NOMO-1 (cell line): Measurements from ENCODE around the gene CCDC122.

Experiments used
- DNase-seq, 2 experiments: peaks; one replicate each; lab custom pipeline; 2025; ENCODE audit not compliant: unreplicated experiment in 2 of 2; lab: John Stamatoyannopoulos, UW

Gene CCDC122

DNA sequence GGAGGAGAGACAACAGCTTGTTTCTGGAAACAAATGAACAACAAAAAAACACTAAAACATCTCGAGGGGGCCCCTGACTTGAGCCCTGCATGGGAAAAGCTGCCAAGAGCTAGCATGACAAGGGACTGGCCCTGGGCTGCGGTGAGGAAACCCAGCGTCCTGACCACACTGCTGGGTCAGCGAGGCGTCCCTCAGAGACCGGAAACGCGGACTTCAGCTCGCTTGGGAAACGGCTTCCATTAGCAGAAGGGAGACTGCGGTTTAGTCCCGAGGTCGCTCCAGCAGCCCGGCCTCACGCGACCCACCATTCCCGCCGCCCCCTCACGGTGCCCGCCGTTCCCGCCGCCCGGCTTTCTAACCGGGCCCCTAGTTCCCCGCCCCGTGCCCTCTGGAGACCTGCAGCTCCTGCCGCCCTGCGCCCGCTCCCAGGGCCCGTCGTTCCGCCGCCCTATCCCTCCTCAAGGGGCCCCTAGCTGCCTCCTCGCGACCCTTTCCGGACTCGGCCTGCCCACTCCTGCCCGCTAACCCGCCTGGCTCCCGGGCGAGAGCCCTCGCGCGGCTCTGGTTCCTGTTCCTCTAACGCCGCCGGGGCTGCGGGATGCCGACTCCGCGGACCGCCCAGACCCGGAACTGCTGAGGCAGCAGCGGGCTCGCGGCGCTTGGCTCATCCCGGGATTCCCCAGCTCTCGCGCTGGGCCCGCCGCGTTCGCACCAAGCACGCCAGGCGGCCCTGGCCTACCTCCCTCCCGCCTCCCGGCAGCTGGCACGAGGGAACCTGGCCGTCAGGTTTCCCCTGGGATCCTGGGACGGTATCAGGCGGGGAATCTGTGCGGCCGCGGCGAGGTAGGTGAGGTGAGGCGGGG, at the start of gene CCDC122:
Gene CCDC122 (minus strand): TSS at position 849 of the 863 bp plus-strand sequence. CDS start 10,364 bp downstream, outside the sequence.
- DNase-seq, result peak; percentile 67 to 81

DNA sequence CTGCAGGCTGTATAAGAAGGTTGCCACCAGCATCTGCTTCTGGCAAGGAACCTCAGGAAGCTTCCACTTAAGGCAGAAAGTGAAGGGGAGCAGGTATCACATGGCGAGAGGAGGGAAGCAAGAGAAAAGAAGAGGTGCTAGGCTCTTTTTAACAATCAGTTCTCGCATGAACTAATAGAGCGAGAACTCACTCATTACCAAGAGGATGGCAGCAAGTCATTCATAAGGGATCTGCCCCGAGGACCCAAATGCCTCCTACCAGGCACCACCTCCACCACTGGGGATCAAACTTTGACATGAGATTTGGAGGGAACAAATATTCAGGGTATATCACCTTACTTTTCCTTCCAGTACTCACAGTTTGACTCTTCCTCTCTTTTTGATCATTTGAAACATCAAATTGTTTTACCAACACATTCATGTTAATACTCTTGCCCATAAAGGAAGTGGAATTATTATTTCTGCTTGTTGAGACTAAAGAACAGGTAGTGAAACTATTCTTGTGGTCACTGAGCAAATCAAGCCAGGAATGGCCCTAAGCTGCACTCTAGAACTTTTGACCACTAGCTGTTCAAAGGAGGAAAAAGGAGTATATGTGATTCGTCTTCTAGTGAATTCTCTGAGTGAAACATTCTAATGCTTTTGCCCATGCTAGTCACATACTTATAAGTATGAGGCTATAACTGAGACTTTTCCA, 45.2 kb upstream of the CCDC122 start:
- DNase-seq, result peak; percentile 41 to 85

DNA sequence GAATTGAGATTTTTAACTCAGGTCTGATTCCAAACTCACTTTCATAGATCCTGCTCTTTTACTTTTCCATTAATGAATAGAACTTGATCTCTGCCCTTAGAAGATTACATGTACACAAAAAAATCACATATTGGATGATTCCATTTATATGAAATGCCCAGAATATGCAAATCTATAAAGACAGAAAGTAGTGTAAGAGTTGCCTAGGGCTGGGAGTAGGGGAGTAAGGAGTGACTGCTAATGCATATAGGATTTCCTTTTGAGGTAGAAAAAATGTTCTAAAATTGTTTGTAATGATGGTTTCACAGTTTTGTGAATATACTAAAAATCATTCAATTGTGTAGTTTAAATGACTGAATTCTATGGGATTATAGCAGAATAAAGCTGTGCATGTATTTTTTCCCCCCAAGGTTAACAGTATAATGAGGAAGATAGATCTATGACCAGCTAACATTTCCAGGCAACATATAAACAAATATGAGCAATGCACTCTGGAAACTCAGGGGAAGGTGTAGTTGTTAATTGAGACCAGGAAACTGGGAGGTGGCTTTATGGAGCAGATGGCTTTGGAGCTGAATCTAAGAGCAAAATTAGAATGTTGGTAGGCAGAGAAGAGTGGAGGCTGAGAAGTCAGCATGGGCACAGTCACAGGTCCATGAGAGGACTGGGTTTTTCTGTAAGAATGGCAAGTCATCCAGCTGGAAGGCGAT, 41.6 kb upstream of the CCDC122 start:
- DNase-seq, result no peak

DNA sequence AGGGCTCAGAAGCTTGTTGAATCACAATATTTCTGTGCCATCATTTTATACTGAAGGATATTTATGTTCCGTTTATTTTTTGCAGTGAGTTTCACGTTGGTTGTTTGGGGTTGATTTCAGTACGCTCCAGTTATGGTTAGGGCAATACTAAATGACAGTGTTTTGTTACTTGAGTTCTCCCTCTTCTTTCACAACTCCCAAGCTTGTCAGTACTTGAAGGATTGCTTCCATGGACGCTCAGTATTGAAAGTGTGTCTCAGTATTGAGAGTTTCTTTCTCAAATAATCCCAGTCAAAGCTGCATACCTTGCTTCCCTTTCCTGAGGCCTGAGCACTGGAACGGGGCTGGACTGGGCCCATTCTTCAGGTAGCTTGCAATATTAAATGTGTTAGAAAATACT, 39.1 kb upstream of the CCDC122 start:
- DNase-seq, result no peak

DNA sequence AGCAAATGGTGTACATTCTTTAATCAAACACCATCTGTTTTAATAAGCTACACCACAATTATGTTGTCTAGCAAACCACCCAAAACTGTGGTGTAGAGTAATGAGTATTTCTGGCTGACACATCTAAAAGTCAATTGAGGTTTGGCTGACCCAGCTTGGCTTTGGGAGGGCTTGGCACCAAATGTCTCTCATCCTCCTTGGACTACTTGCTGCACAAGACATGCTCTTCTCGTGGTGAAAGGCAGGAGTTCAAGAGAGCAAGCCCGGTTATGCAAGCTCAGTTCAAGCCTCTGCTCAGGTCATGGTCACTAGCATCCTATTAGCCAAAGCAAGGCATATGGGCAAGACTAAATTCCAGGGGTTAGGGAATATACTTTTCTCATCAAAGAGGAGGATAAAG, 37.3 kb upstream of the CCDC122 start:
- no peak for DNase-seq

DNA sequence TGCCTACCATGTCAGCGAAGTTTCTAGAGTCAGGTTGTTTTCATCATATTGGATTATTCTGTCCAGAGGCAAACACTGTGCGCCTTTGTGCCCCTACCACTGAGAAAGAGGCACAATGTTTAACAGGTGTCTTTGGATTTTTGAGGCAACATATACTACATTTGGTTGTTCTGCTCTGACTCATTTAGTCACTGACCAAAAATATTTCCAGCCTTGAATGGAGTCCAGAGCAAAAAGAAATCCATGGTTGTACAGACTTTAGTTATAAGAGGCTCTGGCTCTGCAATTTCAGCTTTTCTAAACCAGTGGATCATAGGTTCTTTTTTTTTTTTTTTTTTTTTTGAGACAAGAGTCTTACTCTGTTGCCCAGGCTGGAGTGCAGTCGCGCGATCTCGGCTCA, 35.9 kb upstream of the CCDC122 start:
- no peak for DNase-seq

DNA sequence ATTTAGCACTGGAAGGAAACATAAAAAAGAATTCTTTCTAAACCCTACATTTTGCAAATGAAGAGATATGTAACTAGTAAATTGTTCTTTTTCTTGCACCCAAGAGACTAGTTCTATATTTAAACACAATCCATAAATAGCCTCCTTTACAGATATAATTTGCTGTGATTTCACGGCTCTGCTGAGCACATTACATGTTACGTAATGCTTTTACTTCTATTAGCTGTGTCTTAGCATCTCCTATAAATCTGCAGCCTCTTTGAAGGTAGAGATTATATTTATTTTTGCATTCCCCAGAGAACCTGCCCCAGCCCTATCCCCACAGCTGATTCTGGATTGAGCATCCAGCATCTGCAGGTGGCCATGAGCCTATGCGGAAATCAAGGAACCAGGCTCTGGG, 32.3 kb upstream of the CCDC122 start:
- no peak for DNase-seq

DNA sequence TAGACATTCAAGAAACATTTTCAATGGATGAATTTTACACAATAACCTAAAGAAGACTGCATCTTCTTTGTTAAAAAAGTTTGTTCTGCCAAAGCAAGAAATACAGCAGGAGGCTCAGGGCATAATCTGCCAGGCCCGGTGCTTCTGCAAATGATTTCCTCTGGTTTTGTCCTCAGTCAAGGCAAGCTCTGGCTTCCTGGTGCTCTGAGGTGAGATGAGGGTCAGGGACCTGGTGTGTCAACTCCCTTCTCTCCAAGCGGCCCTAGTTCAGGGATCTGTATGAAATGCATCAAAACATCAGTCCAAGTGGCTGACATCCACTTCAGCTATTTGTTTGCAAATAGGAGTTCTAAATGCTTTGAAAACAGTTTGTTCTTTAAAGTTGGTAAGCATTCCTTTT, 31.7 kb upstream of the CCDC122 start:
- DNase-seq, result no peak

DNA sequence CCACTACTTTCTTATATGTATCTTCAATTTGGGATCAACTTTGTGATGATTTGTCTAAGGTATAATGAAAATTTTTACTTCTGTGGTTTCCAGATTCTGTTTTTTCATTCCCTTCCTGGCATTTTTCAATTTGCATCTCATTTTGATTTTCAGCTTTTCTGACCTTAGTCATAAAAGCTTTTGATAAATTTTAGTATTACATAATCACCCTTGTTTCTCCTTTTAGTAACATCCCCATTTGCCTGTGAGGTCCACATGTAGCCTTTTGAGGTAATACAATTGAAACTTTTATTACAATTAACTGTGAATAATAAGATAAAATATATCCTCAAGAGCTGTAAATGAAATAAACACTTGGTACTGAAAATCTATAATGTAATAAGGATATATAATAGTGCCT, 31.3 kb upstream of the CCDC122 start:
- peak in 1 of 2 experiments; percentile 13 for DNase-seq

DNA sequence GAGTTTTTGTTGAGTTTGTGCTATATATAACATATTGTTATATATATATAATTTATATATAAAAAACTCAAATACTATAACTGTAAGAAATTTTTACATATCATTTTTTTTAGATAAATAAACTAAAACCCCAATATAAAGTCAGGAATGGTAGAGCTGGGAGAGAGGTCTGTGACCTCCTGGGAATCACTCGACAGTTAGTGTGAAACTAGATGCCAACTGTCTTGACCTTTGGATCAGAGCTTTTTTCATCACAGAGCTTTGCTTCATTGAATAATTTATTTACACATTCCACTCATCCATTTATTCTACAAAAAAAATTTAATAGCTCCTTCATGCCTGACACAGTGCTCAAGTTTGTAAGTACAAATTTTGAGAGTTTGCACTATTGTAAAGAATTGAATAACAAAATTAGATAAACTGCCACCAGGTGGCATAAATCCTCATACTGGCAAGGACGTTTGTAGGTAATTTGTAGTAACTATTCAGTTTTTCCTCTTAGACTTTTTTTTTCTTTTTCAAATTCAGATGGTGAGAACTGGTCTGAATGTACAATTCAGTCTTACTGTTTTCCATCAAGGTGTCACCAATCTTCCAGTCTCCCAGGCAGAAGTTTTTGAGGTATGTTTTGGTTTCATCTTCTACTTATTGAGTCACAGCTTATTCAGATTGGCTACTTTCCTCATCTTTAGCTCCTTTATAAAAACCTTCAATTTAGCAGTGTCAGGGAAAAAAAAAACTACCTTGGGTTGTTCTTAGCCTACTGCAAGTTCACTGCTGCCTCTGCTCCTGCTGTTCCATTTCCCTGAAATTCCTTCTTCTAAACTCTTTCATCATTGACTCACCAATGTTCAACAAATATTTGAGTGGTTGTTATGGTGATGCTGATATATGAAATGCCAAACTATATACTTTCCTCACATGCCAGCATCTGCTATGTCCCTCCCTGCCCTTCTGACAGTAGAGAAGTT, 28.9 kb upstream of the CCDC122 start:
- DNase-seq, result peak in 1 of 2 experiments; percentile 40

DNA sequence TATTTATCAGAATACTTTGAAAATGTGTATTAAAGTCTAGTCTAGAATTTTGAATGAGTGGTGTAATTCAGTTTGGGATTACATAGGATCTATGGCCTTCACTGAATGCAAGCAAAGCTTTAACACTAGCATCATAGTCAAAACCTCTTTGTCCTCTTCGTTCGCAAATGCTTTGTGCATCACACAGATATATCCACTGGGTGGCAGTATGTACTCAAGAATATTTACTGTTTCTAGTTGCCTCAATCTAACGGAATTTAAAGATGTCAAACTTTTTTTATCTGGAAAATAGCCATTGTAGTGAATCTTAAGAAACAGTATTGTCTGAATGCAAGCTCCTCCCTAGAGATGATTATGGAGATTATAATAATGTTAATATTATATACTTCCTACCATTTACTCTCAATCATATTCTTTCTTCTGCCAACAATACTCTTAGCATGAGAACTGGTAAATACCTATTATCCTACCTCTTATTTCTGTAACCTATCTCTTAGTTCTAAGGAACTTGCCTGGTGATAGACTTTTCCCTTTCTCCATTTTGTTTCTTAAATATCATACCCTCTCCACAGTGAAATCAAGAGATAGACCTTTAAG, 26.0 kb upstream of the CCDC122 start:
- DNase-seq, result peak; percentile 23 to 65

DNA sequence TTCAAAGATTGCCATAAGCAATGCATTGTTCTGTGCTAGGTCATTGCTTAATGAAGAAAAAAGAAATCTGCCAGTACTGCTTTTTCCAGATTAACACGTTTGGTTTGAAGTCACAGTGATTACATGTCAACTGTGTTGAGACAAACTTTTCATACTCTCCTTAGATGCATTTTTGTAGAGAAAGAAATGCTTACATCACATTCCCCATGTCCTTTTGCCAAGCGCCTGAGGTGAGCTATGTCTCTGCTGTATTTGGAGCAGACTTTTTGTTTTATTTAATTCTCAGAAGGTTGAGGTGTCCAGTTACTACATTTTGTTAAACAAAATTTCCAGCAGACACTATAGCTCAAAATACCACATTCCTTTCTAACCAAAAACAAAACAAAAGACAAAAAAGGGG, 16.4 kb upstream of the CCDC122 start:
- DNase-seq, result no peak

DNA sequence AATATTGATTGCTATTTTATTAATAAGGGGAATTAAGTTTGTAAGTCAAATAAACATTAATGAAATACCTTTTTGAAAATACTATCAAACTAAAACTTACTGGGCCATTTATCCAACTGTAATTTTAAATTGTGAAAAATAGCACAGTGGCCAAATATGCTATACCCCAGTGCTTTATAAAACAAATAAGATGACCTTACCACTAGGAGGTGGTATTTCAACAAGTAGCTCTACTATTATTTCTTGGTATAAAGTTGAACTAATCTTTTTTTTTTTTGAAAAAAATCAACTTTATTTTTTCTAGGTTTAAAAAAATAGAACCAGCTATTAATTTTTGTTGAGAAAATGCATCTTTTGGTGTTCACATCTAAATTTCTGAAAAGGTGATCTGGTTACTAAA, 14.9 kb upstream of the CCDC122 start:
- DNase-seq, result no peak

DNA sequence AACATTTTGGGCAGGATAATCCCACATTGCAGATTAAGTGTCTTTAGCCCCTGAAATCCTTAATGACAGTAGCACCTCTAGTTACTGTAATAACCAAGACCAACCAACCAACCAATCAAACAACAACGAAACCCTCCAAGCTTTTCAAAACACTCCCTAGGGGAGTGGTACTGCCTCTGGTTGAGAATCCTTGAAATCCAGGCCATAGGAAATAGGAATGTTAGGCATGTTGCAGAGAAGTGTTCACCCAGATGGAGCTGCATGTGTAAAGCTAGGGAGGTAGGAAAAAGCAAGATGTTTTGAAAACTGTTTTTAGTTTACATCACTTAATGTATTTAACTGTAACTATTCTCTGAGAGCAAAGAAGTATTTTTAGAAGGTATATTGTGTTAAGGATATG, 4.7 kb upstream of the CCDC122 start:
- no peak for DNase-seq

DNA sequence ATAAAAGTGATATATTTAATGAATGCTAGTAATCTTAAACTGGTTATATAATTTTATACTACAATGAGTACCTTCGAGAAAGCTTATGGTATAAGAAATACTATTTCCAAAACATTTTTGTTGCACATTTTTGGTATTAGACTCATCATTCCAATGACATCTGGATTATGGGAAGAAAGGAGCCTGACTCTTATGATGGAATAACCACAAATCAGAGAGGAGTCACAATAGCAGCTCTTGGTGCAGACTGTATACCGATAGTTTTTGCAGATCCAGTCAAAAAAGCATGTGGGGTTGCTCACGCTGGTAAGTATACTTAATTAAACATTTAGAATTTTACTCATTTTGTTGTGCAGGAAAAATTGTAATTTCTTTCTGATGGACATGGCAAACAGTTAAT, 4.1 kb upstream of the CCDC122 start:
- no peak for DNase-seq

DNA sequence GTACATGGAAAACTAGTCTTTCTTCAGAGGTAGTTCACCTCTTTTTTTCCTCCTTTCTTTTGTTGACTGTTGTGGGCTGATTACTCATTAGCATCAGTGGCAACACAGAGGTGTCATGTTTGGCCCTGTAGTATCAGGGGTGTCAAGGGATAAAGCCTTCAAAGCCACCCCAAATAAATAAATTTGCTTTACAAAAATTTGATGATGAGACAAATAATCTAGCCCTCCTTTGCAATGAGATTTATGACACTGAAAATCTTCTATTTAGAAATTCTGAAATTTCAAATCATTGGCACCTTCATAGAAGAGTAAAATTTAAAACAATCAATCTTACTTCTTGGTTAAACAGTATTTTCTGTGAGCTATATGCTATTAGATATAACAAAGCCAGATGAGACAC, 2.0 kb upstream of the CCDC122 start:
- DNase-seq, result no peak

DNA sequence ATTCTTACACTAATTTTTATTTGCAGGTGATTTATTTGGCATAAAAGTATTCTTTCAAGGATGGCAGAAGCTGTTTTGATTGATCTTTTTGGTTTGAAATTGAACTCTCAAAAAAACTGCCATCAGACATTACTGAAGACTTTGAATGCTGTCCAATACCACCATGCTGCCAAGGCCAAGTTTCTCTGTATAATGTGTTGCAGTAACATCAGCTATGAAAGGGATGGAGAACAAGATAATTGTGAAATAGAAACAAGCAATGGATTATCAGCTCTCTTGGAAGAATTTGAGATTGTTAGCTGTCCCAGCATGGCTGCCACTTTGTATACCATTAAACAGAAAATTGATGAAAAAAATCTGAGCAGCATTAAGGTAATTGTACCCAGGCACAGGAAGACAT, 1.4 kb upstream of the CCDC122 start:
- DNase-seq, result no peak

DNA sequence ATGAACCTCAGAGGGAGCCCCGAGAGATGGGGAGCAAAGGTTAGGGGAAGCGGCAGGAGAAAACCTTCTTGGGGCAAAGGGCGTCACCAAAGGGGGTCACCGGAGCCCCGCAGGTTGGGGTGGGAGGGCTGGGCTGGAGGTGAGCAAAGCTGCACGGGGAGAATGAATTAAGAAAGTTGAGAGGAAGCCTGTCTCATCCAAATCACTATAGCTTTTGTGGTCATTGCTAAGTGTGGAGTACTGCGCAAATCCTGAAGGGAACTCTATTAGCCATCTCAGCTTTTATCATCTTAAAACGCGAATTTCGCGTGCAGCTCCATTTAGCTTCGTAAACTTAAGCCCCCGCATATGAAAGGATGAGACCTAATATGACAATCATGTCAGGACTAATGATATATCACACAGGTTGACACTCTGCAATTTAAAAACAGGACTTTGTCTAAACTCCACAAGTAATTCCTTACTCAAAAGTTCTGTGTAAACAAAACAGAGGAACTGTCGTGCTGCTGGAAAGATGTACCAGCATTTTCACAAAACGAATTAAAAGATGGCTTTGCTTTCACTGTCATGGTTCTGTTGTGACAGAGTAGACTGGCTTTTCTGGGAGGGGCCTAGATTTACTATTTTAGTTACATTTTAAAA, 795 bp upstream of the CCDC122 start:
- DNase-seq, result no peak

DNA sequence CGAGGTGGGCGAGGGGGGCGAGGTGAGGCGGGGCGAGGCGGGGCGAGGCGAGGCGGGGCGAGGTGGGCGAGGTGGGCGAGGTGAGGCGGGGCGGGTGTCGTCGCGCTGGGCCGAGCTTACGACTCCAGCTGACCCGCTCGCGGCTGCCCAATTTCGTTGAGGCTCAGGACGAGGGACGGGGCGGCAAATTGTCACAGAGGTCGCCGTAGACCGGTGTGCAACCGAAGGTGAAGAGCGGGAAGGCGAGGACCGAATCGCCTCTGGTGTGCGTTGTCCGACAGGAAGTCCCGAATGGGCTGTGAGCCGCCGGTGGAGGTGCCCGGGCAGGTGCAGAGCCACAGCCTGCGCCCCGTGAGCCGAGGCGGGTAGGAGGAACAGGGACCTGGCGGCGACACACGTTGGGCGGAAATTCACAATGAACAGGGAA, 228 bp upstream of the CCDC122 start, which contains the start of gene LACC1:
Gene LACC1 (plus strand): TSS at position 150 of the 427 bp plus-strand sequence. CDS start 1,082 bp downstream, outside the sequence.
- peak; percentile 29 to 37 for DNase-seq
